HG03469 (cell line): ENCODE data around the gene TENM4.

Experiments
- ATAC-seq: cut with Tn5 transposase; IDR thresholded peaks from one replicate; pipeline ENCODE4 v1.9.1; 2021; ENCODE audit warnings: mild to moderate bottlenecking, moderate library complexity, moderate number of reproducible peaks; ENCODE audit not compliant: unreplicated experiment

Gene TENM4

DNA sequence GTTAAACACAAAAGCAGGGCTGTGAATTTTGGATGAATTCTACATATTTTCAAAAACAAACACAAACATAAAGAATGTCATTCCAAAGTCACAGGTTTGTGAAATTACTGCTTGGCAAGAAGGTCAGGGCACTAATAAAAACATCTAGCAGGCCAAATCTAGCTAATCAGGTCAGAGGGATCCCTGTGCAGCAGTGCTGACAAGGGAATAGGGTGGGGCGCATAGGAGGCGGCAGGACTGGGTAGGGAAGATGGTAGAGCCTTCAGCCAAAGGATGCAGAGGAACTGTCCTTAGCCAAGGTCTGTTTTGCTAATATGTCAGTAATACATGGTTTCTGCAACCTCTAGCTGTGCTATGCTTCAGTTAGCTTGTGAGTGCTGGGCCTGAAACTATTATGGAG is 396.6 kb downstream of the TENM4 start:
- no peak for ATAC-seq

DNA sequence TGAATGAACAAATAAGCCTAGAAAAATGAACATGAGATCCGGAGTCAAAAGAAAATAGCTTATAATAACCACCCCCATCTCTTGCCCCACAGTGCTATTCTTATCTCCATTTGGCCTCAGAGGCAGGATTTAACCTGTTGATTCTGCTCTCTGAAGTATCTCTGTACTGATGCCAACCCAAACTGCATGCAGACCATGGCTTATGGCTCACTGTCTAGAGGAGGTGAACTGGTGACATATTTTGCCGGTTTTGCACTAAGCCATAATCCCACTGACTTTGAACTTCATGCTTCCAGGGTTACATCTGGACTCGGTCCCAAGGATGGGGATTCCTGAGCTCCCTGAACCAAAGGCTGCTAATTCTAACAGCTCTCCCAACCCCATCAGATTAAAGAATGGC is 397.1 kb downstream of the TENM4 start:
- no peak for ATAC-seq

DNA sequence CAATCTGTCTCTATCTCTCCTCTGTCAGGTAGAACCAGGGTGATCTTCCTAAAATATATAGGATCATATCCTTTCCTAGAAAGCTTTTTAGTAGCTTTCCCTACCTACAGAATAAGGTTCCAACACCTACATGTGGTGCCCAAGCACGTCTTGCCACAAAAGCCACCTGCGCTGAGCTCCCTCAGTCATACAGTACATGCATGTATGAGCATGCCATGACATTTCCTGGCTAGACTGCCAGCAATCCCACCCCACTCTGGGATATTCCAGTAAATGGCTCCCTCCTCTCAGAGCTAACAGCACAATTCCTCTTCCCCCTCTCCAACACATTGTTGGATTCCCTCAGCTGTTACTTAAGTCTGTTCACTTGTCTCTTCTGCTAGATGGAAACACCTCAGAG is 398.0 kb downstream of the TENM4 start:
- no peak for ATAC-seq

DNA sequence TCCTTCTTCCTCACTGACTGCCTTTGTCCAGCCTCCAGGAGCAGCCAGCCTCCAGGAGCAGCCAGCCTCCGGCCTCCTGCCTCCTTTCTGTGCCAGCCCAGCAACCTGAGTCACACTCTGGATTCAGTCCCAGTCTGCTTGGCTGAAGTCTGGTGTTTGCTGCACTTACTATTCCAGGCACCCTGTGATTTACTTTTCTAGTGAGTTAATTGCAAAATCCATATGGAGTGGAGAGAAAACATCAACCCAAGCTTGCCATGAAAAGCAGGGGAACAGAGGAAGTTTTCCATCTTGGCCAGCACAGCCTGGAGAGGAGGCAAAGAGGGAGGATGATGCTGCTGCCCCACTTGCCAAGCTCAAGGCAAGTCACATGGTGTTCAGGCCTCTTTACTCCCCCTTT is 400.5 kb downstream of the TENM4 start:
- ATAC-seq, result no peak

DNA sequence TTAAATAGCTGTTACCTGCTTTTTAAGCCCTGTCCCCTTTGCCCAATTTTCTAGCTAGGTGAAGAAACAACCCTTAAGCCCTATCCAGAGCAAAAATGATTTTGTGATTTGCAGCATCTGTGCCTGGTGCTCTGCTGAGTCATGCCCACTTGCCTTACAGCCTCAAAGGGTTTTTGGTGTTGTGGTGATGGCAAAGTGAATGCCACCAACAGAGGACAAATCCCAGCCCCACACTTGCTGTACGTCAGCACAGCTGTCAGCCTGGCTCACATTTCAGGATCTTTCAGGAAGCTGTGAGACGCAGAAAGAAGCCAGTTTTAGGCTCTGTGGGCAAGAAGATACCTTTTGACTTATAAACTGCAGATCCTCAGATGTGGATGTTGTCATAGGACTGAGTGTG is 401.7 kb downstream of the TENM4 start:
- no peak for ATAC-seq

DNA sequence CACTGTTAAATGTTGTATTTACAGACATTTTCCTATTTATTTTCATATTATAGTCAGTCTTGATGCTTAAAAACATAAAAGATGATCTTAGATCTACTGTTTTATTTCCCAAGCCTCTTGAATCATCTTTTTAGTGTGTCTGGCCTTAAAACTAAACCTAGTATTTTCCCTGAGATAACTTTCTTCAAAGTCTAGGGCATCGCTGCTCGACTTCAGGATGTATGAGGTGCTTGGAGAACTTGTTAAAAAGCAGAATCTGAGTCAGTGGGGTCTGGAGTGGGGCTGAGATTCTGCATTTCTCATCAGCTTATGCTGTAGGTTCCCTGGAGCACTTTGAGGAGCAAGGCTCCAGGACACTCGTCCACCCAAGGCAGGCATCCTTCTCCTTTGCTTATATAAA is 404.9 kb downstream of the TENM4 start:
- no peak for ATAC-seq

DNA sequence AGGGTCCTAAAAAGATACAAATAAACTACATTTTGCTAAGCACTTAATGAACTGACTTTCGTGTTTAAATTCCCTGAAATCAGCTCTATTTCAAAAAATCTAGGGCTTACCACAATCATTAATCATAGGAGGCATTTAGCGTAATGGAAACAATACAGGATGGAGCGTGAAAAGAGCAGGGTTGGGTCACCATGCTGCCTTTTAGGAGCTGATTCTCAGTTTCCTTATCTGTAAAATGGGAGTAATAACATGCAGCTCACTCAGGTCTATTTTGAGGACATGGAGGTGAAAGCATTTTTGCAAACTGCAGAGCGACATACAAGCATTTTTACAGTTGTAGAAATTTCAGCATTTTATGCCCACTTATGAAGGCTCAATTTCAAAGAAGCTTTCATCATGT is 407.0 kb downstream of the TENM4 start:
- ATAC-seq, result no peak

DNA sequence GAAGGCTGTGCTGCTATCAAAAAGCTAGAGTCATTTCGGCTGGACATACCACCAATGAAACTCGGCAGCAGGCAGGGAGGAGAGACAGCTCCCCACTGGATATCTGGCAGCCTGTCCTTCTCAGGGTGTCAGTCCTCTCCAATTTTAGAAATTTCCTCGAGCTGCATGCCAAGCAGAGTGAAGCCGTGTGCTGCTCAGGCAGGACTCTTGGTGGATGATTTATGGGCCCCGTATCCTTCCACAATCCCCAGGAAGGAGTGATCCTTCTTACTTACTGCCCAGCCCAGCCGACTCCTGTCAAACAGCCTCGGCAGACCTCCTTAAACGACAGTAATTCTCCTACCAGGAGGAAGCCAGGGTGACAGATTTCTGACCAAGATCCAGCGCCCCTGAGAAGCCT is 410.4 kb downstream of the TENM4 start:
- no peak for ATAC-seq

DNA sequence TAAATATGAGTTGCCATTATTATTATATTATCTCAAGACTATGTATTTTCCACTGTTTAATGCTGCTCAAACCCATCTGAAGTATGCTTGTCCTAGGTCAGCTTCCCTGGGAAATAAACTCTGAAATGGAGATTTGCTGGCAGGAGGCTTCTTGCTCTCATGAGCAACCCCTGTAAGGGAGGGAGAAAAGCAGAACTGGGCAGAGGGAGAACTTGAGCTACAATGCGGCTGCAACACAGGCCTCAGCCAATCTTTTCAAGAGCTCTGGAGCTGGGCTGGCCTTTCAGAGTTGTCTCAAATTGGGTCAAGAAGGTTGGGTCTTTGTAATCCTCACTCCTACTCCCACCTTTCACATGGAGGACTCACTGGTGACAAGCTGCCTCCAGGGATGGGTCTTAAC is 412.6 kb downstream of the TENM4 start:
- no peak for ATAC-seq

DNA sequence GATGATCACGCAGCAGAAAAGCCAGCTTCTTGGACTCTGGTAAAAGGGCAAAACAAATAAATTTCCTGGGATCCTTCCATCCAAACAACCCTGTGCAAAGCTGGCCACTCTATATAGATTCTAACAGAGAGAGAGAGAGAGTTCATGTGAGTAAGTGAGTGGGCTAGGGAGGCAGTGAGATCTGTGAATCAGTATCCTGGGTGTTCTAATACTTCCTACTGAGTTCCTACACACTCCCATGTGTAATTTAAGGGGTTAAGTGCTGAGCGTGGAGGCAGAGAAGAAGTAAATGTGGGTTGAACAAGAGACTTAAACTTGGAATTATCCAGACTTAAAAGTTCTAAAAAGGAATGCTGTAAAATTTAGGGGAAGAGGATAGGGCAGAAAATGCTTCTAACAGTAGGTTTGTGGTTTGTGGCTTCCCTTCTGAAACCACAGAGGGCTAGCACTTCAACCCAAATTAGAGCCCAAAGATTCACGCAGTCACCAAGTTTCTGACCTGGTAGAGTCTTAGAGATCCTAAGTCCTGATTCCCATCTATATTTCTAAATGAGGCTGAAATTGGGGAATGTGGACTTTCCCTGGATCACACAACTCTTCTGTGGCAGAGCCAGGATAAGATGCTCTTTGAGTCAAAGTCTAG is 413.9 kb downstream of the TENM4 start:
- ATAC-seq, result peak; percentile 75

DNA sequence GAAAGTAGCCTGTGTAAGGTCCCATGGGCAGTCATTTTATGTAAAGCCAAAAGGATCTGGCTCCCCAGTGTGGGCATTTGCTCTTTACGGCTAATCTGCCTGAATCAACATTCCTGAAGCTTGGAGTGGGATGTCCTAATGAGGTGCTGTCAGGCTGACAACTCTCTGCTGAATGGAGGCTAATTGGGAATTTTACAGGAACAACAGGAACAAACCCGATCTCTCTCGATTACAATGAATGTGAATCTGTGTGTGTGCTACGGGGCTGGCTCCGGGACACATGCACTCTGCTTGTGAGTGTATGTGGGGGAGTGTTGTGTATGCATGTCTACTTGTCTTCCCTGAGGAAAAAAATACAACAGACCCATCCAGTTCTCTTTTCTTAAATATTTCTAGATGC is 415.2 kb downstream of the TENM4 start:
- ATAC-seq, result no peak

DNA sequence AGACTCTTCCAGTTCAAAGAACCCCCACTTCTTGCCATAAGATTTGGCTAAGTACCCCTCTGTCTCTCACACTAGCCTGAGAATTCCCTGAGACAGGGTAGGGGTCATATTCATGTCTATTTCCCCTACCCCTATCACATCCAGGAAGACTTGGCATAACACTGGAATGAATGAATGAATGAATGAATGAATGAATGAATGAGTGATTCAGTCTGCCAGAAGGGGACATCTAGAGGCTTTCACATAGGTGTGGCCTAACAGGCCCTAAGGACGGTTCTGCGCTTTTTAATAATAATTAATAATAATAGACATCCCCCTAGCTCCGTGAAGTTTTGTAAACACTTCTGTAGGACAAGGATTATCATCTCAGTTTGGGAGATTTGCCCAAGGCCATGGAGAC is 415.7 kb downstream of the TENM4 start:
- ATAC-seq, result no peak

DNA sequence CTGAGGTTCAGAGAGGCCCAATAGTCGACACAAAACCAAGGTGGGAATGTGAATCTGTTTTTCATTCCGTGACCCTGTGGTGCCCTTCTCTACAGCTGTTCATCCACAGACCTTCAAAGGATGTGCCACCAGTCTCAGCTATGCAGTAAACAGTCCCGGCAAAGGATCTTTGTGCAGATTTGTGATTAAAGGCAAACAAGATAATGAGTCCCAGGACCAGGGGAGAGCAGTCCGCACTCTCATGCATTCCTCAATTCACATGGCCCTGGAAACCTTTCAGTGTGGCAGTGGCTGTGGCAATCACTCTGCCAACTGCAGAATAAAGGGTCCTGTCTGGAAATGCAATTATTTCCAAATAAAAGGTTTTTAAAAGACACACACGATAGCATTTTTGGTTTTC is 418.6 kb downstream of the TENM4 start:
- ATAC-seq, result no peak

DNA sequence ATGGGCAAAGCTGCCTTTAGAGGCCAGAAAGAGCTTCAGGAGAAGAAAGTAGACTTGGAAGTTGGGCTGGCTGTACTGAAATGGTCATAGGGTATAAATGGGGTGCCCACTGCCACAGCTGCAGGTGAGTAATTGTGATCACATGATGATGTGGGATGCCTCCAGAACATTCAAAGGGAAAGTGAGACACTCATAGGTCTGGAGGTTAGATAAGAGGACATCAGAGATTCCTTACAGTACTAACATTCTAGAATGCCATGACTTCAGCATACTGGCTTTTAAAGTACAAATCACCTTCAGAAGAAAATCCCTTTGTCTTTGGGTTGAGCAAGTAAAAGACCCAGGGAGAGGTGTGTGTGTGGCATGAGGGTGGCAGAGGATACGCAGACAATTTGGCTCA is 419.2 kb downstream of the TENM4 start:
- ATAC-seq, result no peak

DNA sequence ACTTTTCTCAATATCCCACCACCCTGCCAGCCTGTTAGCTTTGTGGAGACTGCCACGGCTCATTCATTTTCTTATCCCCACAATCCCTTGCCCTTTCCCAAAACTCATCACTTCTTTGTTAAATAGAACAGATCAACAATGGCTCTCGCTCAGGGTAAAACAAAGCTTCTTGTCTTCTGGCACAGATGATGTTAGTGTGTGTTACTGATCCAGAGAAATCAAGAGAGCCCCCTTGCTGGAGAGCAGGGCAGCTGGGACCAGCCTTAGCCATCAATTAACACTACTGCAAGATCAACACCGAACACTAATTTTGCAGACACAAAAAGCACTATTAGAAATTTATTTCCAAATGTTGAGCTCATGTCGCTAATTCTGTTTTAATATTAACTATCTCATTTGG is 420.9 kb downstream of the TENM4 start:
- ATAC-seq, result no peak

DNA sequence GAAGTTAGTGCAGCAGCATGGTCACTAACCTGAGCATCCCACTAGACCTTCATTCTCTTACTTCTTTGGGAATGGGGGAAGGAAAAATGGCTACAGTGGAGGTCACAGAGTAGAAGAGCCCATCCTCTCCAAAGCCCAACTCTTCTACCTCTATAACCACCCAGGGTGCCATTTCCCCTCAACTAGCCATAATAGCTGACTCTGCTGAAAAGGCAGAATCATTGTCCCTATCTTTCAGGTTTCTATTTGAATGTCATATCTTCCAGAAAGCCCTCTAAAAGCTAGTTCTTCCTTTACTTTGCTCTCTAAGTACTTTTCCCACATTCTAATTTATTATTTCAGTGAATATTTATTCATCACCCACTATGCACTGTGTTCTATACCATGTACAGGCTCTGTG is 421.6 kb downstream of the TENM4 start:
- no peak for ATAC-seq

DNA sequence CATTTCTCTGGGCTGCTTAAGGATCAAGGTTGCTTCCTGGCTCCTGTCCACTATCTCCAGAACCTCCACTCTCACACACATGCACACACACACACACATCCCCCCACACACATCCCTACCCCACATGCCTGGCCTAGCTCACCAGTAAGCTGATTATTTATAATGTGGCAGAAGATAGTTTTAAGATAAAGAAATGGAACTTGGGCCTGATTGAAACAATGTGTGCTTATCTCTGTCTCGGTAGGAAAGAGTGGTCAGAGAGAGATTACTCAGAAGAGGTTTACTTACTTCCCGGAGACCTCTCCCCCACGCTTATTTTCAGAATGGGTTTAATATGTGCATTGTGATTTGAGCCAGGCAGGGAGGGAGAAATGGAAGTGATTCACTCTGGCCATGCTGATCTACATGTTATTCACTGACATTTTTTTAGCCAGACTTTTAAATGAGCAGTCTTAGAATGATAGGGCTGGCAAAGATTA is 422.4 kb downstream of the TENM4 start:
- ATAC-seq, result no peak

DNA sequence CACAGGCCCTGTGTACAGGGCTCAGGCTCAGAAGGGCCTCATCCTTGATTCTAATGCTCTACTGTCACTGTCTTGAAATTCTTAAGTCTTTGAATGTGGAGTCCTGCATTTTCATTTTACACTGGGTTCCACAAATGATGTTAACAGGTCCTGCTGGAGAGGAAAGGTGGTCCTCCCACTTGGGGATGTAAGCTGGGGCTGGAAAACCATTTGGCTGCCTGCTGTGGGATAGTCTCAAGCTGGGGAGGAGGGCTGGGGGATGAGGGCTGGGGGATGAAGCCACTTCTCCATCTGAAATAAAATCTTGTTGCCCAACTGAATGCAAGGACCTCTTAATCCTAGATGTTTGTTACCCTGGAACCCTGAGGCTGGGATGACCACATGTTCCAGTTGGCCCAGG is 423.0 kb downstream of the TENM4 start:
- no peak for ATAC-seq

DNA sequence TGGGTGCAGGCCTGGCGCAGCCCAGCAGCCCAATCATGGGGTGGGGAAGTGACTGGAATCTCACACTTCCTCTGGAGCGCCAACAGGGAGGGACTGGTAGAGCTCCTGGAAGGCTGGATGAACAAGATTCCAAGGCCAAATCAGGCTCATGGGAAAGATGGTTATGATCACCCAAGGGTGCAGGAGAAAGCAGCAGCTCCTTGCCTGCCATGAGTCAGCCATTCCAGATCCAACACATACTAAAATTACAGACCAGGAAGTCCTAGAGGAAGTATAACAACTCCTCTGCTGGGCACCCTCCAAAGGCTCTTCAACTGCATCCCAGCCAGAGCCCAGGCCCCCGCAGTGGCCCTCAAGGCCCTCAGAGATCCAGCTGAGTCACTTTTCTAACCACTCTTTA is 427.3 kb downstream of the TENM4 start:
- no peak for ATAC-seq

DNA sequence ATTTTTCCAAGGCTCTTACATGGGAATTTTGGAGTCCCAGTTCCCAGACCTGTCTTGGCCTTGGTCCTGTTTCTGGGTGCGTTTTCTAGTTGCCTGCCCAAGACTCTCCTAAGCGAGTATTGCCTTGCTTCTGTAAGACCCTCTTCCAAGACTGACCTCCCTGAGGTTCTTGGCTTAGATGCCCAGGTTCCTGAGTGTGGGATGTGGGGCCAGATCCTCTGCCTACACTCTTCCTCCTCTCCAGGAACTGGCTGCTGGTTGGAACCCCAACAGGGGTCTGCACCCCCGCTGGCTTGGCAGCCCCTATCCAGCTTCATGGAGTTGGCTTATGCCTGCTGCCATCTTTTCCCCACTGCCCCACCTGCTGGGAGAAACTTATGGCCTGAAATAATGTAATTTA is 429.5 kb downstream of the TENM4 start:
- no peak for ATAC-seq

DNA sequence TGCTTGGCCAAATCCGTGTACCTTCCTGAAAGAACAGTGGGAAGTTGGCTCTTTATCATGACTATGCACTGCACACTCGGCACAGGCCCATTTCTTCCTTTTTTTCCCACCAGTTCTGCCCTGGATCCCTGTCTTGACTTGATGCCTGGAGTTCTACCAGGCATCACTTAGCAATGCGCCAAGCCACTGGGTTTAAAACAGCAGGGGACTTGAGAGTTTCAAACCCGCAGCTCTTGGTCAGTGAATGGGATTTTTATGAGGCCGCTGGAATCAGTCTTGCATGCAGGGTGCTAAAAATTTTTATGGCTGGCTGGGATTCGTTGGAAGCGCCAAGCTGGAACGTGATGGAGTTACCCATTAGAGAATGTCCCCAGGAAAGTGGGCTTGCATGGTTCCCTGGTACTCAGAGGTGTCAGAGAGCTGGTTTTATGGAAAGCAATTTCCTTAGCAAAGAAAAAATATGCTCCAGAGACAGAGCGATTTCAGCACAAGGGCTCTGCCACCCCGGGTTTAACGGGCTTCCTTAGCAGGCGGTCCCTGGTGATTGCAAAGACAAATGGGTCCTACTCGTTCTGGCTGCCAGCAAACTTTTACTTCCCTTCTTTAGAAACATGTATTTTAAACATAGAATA is 432.9 kb downstream of the TENM4 start:
- ATAC-seq, result no peak

DNA sequence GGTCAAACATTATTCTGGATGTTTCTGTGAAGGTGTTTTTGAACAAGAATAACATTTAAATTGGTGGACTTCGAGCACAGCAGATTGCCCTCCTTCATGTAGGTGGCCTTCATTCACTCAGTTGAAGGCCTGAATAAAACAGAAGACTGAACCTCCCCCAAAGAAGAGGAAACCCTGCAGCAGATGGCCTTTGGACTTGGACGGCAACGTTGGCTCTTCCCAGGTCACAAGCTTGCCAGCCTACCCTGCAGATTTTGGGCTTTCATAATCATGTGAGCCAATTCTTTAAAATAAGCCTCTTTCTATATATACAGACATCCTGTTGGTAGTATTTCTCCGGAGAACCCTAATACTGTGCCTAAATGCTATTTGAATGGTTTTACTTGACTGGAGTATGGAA is 434.0 kb downstream of the TENM4 start:
- no peak for ATAC-seq

DNA sequence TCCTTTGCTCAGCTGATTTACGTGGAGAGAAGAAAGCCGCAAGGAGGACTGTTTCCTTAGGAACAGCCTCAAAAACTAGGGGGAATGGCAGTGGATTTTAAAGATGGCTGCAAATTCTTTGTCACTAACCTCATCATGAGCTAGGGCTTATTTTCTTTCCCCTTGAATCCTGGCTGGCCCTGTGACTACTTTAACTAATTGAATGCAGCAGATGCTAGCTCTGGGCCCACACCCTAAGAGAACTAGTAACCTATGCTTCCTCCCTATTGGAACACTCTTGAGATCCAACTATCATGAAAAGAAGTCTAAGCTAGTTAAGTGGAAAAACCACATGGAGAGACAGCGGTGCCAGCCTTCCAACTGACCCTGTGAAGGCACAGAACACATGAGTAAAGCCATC is 444.8 kb downstream of the TENM4 start:
- ATAC-seq, result no peak
